ENCODE measurements around the gene URB2. TPM values are rescaled to one million over a fixed set of nuclear protein-coding genes. Genes with fewer than 3 reads are reported as not detected.
A peak's percentile ranks its signal among the peaks of the same experiment; 100 is the strongest.
"Not testable (repeated sequence)": the region's sequence is repeated elsewhere in the genome, so short reads cannot be mapped to it uniquely, and the experiment has no call there.

URB2 gene
- 1 to 10 TPM; 7.2 to 8.5 (median 7.5) TPM for polyA plus RNA-seq (ENCODE audit: insufficient read length in 4 of 4)

DNA sequence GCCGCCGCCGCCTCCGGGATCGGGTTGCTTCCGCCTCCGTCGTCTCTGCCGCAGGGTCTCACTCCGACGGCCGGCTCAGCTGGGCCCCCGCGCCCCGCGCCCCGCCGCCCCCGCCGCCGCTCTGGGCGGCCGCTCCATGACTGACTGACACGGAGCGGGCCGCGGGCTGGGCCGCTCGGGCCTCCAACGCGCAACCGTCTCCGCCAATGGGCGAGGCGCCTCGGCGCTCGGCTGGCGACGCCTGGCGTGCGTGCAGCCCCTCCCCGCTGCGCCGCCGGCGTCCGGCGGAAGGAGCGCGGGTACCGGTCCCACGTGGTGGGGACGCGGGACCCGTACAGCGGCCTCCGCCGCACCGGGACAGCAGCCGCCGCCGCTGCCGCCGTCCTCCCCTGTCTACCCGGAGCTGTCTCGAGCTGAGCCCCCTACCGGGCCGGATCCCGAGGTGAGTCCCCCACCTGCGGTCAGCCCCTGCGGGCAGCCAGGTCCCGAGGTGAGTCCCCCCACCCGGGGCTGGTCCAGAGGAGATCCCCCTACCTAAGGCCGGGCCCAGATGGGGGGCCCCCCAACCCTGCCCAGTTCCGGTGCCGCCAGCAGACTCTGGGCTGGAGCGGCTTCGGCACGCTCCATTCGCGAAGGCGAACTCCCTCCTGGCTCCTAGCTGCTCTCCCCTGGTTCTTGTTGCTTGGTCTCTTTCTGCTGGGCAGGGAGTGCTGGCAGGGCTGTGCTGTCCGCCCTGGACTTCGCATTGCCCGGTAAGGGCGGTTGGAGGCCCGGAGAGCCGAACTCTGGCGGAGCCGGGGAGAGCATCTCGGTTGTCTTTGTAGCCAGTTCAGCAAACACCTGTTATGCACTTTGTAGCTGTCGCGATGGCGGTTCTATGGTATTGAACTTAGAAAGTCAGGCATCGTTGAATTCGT, at the start of gene URB2, which contains the start of gene TAF5L:
URB2 (plus strand) TSS at position 333 of the 917 bp plus-strand sequence. CDS start 1,387 bp downstream, outside the sequence.
TAF5L (minus strand) TSS at position 208 of the 917 bp plus-strand sequence. CDS start 11,640 bp downstream, outside the sequence.
- peak; percentile 73 to 85 (median 77) for DNase-seq (ENCODE audit: low read depth in 4 of 4, low spot score in 3 of 4)

DNA sequence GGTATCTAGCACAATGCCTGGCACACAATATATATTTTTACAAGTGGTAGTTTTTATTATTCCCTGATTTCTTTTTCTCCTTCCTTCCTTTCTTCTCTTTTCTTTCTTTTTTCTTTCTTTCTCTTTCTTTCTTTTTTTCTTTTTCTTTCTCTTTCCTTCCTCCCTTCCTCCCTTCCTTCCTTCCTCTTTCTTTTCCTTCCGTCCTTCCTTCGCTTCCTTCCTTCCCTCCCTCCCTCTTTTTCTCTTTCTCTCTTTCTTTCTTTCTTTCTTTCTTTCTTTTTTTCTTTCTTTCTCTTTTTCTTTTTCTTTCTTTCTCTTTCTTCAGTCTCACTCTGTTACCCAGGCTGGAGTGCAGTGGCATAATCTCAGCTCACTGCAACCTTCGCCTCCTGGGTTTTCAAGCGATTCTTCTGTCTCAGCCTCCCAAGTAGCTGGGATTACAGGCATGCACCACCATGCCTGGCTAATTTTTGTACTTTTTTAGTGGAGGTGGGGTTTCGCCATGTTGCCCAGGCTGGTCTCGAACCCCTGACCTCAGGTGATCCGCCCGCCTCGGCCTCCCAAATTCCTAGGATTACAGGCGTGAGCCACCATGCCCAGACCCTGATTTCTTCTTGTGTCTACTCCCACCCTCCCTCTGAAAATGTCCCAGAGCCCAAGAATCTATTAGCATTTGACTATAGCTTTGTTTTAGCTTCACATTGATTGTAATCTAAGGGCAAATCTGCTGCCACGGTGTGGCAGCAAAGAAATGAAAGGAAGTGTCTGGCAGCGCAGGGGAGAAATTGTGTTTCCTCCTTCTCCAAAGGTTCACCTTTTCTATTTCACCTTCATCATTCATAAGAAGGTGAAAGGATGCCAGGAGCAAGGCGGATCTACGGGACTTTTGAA, 47.6 kb upstream of the URB2 start:
- DNase-seq (ENCODE audit: low read depth in 4 of 4, low spot score in 3 of 4): no peak

DNA sequence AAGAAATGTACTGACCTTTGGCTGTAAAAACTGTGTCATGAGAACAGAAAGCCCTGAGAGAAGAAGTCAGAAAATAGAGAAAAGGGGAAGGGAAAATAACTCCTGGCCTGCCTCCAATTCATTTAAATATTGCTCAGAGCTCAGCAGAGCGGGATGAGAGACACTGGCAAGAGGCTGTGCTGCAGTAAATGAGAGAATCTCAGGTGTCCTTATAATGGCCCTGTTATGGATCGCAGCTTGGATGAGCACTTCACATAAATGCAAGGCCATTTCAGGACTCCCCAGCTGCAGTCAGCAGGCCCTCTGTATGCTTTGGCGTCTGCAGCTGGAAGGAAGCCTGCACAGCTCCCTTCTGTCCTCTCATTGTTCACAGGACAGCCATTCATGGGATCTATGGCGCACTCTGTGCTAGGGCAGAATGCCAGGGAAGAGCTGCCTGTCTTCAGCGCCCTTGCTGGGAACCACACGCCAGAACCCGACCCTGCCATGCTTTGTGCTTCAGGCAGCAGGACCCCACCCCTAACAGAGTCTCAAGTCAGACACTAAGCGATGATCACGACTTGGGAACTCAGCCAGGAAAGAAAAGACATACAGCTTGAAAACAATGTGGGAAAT, 46.9 kb upstream of the URB2 start:
- peak in 1 of 4 donors; percentile 31 for DNase-seq (ENCODE audit: low read depth in 4 of 4, low spot score in 3 of 4)

DNA sequence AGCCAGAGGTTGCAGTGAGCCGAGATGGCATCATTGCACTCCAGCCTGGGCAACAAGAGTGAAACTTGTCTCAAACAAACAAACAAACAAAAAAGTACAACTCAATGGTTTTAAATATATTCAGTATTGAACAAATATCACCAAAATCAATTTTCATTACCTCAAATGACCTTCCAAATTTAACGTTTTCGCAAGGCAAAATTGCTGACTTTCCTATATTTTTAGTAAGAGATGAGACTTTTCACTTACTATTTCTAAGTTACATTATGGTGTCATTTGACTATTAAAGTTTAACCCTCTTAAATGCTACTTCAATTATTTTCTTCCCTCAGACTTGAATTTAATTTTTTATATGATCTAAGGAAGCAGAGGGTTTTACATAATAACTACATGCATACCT, 44.6 kb upstream of the URB2 start:
- DNase-seq (ENCODE audit: low read depth in 4 of 4, low spot score in 3 of 4): no peak

DNA sequence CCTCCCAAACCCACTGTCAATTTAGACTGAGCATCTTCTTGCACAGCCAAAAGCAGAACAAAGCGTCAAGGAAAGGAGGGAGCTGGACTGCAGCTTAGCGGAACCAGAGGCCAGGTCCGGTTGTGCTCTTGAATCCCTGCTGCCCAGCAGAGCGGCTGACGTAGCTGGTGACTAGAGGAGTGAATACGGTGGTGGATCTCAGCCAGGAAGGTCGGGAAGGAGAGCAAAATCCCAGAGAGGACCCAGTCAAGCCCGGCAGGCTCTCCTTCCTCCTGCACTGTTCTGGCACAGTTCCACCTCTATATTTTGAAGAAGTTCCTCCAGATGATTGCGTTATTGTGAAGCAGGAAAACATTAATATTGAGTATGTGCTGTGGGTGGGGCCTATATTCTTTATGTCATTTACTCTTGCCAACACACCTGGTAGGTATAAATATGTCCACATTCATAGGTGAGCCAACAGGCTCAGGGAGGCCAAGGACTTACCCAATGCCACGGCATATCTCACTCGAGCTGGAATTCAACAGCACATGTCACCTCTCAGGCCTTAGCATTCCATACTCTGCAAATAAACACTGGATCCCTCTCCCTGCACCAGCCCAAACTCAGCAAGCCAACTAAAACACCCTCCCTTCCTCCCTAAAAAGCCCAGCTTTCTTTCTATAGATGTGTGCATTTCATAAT, 43.9 kb upstream of the URB2 start:
- DNase-seq (ENCODE audit: low read depth in 4 of 4, low spot score in 3 of 4): no peak

DNA sequence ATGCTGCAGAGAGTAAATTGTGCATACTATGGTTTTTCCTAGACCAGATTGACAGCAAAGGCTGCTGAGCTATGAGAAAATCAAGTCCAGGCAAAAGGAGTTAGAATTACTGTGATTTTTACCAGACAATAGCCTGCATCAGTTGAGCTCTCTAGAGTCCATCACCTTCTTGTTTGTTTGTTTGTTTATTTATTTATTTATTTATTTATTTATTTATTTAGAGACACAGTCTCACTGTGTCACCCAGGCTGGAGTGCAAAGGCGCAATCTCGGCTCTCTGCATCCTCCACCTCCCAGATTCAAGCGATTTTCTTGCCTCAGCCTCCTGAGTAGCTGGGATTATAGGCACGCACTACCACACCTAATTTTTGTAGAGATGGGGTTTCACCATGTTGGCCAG, 43.3 kb upstream of the URB2 start:
- no peak for DNase-seq (ENCODE audit: low read depth in 4 of 4, low spot score in 3 of 4)

DNA sequence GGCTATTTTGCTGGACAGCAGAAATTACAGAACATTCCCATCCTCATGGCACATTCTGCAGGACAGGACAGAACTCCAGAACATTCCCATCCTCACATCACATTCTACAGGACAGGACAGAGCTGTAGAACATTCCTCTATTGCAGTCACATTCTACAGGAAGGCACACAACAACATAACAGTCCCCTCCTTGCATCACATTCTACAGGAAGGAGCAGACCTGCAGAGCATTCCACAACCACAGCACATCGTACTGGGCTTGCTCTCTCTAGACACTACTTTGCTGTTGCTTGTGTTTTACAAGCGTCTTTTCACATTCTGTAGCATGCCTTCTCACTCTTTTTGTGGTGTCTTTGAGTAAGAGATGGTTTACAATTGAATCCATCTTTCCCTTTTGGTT, 40.7 kb upstream of the URB2 start:
- DNase-seq (ENCODE audit: low read depth in 4 of 4, low spot score in 3 of 4): no peak

DNA sequence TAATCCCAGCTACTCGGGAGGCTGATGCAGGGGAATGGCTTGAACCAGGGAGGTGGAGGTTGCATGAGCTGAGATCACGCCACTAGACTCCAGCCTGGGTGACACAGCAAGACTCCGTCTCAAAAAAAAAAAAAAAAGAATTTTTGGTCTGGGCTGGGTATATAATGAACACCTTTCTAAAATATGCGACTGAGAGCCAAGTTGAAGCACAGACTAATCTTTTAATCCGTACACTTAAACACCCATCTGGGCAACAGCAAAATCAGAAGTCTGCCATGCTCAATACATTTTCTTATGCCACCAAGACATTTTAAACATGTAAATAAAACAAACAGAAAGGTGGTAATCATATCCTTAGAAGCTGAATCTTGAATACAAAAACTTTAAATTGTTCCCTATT, 35.9 kb upstream of the URB2 start:
- DNase-seq (ENCODE audit: low read depth in 4 of 4, low spot score in 3 of 4): no peak

DNA sequence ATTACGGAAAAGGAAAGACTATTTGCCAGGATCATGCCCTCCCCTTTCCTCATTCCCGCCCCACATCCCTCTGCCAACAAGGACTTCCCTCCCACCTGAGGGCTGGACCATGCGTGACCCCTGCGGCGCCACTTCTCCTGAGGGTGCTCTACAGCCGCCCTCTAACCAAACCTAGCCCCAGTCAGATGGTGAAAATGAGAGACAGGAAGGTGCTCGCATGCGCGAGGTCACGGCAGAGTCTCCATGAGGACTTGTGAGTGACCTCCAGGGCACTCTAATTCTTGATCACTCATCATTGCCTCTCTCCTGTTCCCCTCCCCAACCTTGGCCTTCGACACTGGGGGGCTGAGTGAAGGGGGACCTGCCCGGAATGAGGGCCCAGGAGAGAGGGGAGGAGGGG, 32.2 kb upstream of the URB2 start:
- DNase-seq (ENCODE audit: low read depth in 4 of 4, low spot score in 3 of 4): no peak

DNA sequence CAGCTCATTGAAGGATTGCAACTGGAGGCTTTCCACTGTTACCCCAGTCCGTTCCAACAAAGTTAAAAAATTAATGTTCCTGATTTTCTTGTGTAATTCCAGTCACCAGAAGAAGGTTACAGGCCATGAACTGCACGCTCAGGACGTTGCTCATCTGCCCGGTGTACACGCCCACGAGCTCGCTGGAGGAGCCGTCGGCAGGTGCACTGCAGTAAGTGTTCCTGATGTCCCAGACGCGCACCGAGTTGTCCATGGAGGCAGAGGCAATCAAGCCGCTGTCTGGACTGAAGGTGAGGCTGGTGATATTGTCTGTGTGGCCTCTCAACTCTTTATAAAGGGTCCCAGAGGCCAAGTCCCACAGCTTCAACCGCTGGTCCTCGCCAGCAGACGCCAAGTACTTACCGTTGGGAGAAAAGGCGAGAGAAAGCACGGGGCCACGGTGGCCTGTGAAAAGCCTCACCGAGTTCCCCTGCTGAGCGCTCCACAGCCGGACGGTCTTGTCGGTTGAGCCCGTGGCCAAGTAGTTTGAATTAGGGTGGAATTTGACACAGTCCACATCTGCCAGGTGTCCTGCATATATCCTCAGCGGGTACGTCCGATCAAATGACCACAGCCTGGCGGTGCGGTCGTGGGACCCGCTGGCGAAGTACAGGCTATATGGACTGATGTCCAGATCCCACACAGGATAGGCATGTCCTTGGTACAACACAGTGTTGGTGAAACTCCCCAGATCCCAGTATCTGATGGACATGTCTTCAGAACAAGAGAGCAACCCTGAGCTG, 31.6 kb upstream of the URB2 start:
- DNase-seq (ENCODE audit: low read depth in 4 of 4, low spot score in 3 of 4): no peak

DNA sequence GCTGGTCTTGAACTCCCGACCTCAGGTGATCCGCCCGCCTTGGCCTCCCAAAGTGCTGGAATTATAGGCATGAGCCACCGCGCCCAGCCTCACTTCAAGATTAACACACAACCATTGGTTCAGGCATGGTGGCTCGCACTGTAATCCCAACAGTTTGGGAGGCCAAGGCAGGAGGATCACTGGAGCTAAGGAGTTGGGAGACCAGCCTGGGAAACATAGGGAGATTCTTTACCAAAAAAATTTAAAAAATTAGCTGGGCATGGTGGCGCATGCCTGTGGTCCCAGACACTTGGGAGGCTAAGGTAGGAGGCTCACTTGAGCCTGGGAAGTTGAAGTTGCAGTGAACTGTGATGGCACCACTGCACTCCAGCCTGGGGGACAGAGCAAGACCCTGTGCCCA, 30.2 kb upstream of the URB2 start:
- DNase-seq (ENCODE audit: low read depth in 4 of 4, low spot score in 3 of 4): not testable (repeated sequence)

DNA sequence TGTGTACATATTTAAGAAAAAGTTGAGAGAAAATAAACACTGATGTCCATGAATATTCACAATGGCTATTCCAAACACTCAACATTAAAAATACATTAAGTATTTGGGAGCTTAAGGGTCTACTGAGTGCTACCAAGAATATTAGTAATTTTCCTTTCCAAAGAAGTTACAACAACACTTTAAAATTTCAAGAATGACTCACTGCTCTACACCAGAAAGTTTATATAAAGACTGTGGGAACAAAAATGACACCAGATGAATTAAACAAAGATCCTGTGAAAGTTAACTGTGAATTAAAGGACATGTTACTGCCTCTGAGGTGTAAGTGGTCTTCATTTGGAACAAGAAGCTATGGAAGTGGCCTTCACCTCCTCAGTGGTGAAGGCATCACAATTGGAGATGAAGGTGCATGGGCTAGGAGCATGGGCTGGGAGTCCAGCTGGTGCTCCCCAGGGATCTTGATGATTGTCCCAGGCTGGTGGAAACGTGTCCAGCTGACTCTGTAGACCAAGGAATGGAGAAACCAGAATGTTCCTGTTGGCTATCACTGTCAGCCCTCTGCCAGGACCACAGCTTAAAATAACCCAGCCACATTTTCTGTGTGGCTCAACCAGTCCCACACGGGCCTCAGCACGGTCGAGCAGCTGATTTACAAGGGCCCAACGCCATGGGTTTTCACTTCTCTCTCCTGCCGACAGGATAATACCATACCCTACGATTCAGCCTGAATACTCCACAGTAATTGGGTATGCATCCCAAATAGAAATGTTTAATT, 28.9 kb upstream of the URB2 start:
- DNase-seq (ENCODE audit: low read depth in 4 of 4, low spot score in 3 of 4): no peak

DNA sequence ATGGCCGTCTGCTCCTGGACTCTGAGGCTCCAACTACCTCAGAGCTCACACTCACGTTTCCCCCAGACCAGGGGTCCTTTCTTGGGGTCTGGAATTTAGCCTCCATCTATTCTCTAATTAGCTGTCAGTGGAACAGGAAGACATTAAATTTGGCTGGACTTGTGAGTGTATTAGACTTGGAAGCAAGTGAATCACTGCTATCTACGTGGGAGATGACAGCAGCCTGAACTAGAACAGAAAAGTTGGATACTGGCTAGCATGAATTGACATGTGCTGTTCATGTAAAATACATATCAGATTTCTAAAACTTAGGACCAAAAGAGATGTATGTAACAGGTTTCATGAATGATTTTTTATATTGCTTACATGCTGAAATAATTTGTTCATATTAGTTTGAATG, 28.2 kb upstream of the URB2 start:
- DNase-seq (ENCODE audit: low read depth in 4 of 4, low spot score in 3 of 4): no peak

DNA sequence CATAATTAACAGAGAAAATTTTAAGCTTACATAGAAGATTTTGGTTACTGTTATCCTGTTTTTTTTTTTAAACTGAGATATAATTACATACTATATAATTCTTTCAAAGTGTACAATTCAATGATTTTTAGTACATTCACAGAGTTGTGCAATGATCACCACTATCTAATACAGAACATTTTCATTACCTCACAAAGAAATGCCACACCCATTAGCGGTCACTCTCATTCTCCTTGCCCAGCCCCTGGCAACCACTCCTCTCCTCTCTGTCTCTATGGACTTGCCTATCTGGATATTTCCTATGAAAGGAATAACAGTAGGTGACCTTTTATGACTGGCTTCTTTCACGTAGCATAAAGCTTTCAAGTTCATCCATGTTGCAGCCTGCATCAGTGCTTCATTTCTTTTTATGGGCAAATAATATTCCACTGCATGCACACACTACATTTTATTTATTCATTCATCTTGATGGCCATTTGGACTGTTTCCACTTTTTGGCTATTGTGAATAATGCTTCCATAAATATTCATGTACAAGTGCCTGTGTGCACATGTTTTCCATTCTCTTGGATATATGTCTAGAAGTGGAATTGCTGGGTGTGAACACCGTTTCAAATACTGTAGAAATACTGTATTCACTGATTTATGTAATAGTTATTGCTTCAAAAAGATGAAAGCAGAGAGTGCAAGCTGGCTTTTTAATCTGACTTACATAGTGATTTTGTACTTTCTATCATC, 26.7 kb upstream of the URB2 start:
- no peak for DNase-seq (ENCODE audit: low read depth in 4 of 4, low spot score in 3 of 4)

DNA sequence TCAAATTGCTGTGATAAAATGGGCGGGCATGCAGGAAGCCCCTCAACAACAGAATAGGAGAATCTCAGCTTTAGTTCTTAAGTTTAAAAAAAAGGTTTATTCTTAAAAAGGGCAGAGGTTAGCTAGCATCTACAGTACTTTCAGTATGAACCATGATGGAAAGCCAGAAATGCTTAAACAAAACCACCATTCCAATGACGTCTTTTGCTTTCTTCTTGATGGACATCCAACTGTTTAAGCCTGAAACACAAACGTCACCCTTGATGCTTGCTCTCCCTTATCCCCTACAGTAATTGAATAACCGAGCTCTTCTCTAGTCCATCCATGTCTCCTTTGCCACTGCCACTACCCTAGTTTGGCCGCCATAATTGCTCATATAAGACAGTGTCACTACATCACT, 25.8 kb upstream of the URB2 start:
- DNase-seq (ENCODE audit: low read depth in 4 of 4, low spot score in 3 of 4): no peak

DNA sequence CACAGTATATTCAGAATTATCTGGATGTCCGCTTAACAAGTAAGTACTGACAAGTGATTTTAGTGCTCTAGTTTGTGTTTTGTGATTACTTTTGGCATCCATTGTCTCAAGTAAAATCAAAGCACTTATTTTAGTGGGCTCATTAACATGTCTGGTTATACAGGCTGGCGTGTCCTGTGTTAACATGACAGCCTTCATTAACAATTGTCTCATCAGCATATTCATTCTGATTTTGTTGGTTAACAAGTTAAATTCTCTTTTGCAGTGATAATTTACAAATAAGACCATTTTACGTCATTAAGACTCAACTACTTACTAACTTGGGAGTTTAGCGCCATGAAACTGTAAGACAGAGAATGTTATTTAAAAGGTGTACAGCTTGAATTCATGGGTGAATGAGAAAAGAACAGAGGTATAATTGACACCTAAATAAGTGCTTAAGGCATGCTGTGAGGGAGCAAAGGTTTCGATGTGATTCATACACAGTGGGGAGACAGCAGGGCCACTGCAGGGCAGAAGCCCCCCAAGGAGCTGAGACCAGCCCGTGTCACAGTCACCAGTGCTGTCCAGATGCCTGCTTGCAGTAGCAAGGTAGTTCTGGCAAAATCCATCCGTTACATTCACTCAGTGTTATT, 22.6 kb upstream of the URB2 start:
- DNase-seq (ENCODE audit: low read depth in 4 of 4, low spot score in 3 of 4): no peak

DNA sequence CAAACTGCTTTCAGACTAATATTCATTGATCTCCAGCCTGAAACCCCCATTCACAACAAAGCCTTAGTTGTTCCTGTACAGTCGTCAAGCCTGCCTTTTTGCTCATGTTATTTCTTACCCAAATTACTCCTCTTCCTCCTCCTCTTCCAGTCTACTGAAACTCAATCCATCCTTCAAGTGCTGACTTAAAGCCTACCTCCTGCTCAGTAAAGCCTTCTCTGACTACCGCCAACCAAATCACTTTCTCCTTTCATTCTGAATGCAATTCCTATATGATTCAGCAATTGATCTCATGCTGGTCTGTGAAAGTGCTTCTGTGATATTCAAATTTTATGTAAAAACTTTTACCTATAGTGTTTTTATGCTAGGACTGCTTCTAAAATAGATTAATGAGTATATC, 18.7 kb upstream of the URB2 start:
- DNase-seq (ENCODE audit: low read depth in 4 of 4, low spot score in 3 of 4): no peak

DNA sequence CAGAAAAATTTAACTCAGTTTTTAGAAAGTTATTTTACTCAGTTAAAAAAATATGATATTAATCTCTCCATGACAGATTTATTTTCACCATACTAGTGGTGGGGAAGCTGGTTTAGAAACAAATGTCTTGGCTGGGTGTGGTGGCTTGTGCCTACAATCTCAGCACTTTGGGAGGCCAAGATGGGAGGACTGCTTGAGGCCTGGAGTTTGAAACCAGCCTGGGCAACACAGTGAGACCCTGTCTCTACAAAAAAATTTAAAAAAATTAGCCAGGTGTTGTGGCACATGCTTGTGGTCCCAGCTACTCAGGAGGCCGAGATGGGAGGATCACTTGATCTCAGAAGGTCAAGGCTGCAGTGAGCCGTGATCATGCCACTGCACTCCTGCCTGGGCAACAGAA, 17.5 kb upstream of the URB2 start:
- DNase-seq (ENCODE audit: low read depth in 4 of 4, low spot score in 3 of 4): no peak

All from left renal pelvis (tissue), 4 donors.